SK-N-SH (cell line): ENCODE data around the gene COIL. TPM values are rescaled to one million over a fixed set of nuclear protein-coding genes. Genes with fewer than 3 reads are reported as not detected.

Experiments
- CTCF ChIA-PET: fragments of 300-600, 350-600 bp; formaldehyde crosslinking; extraction: SDS; loops from one replicate; lab custom pipeline; 2021; lab: Yijun Ruan, JAX
- POLR2A ChIA-PET: fragments of 350-600 bp; sonication (Branson Sonifier 250); formaldehyde crosslinking; extraction: SDS; loops from one replicate; lab custom pipeline; 2020; ENCODE audit warnings: antibody characterized with exemption, inconsistent platforms; lab: Yijun Ruan, JAX
- DNase-seq: peaks from one replicate; pipeline ENCODE4 v3.0.0; 2012
- H2AFZ ChIP-seq: fragments of 200-600 bp; sonication (generic); 2 replicates; pipeline ENCODE4 v1.8.1; 2016; ENCODE audit warnings: antibody characterized with exemption, mild to moderate bottlenecking, low read depth
- H3F3A ChIP-seq: fragments of 200-600 bp; sonication (generic); replicated peaks from 2 replicates; pipeline ENCODE3; 2016; ENCODE audit warnings: antibody characterized with exemption, mild to moderate bottlenecking; ENCODE audit not compliant: insufficient read depth
- H3K27ac ChIP-seq, 2 experiments: fragments of 200-500 bp in 1 of 2; fragments of 200-600 bp in 1 of 2; sonication (Bioruptor generic) in 1 of 2; sonication (generic), shearing (Covaris generic) in 1 of 2; 2 replicates each; pipeline versions ENCODE4 v1.5.1 to v1.6.1; 2014 to 2016; ENCODE audit warnings: low read depth in 2 of 2, inconsistent platforms in 1 of 2, low read length in 1 of 2, mild to moderate bottlenecking in 1 of 2, mixed read lengths in 1 of 2
- H3K27me3 ChIP-seq: fragments of 200-600 bp; sonication (generic), shearing (Covaris generic); 2 replicates; pipeline ENCODE4 v1.6.1; 2016; ENCODE audit warnings: mixed run types; ENCODE audit not compliant: insufficient read depth
- H3K36me3 ChIP-seq, 2 experiments: fragments of 200-500 bp in 1 of 2; fragments of 200-600 bp in 1 of 2; sonication (Bioruptor generic) in 1 of 2; sonication (generic) in 1 of 2; replicated peaks in 1 of 2; 2 replicates each; pipeline versions ENCODE3 to v1.5.1; 2014 to 2016; ENCODE audit warnings: low read length in 1 of 2, mild to moderate bottlenecking in 1 of 2; ENCODE audit not compliant: insufficient read depth in 2 of 2, control insufficient read depth in 1 of 2
- H3K4me1 ChIP-seq, 2 experiments: fragments of 200-500 bp in 1 of 2; fragments of 200-600 bp in 1 of 2; sonication (Bioruptor generic) in 1 of 2; sonication (generic), shearing (Covaris generic) in 1 of 2; 2 replicates each; pipeline versions ENCODE4 v1.5.1 to v1.6.1; 2014 to 2016; ENCODE audit warnings: low read depth in 1 of 2, low read length in 1 of 2, mixed run types in 1 of 2; ENCODE audit not compliant: insufficient read depth in 2 of 2, control insufficient read depth in 1 of 2
- H3K4me2 ChIP-seq: fragments of 200-600 bp; sonication (generic), shearing (Covaris generic); 2 replicates; pipeline ENCODE4 v1.6.1; 2017; ENCODE audit warnings: mixed run types
- H3K4me3 ChIP-seq, 2 experiments: fragments of 200-500 bp in 1 of 2; fragments of 200-600 bp in 1 of 2; sonication (Bioruptor generic) in 1 of 2; sonication (generic), shearing (Covaris generic) in 1 of 2; 2 replicates each; pipeline versions ENCODE4 v1.5.1 to v1.8.1; 2014 to 2016; ENCODE audit warnings: low read depth in 2 of 2, inconsistent platforms in 1 of 2, low read length in 1 of 2, mild to moderate bottlenecking in 1 of 2, mixed read lengths in 1 of 2, moderate library complexity in 1 of 2
- H3K79me2 ChIP-seq: fragments of 200-600 bp; sonication (generic); 2 replicates; pipeline ENCODE4 v1.8.1; 2017; ENCODE audit warnings: mild to moderate bottlenecking; ENCODE audit not compliant: insufficient read depth
- H3K9ac ChIP-seq: fragments of 200-600 bp; sonication (generic); 2 replicates; pipeline ENCODE4 v1.6.1; 2017; ENCODE audit warnings: mixed run types
- H3K9me2 ChIP-seq: fragments of 200-600 bp; sonication (generic); 2 replicates; pipeline ENCODE4 v1.6.1; 2017; ENCODE audit warnings: mixed run types
- H3K9me3 ChIP-seq: fragments of 200-600 bp; sonication (generic); 2 replicates; pipeline ENCODE4 v1.6.1; 2017; ENCODE audit warnings: mixed run types, mild to moderate bottlenecking, moderate library complexity
- H4K20me1 ChIP-seq: fragments of 200-600 bp; sonication (generic); 2 replicates; pipeline ENCODE4 v1.6.1; 2017; ENCODE audit warnings: mild to moderate bottlenecking, mixed run types; ENCODE audit not compliant: insufficient read depth
- CTCF ChIP-seq: fragments of 200-600 bp; sonication (generic); IDR thresholded peaks from 2 replicates; pipeline ENCODE4 v1.6.1; 2017; ENCODE audit warnings: antibody characterized with exemption, mild to moderate bottlenecking, moderate library complexity
- ELF1 ChIP-seq: IDR thresholded peaks from 2 replicates; pipeline ENCODE4 v1.4.0; 2012
- EP300 ChIP-seq, 2 experiments: IDR thresholded peaks; 2 replicates each; pipeline versions ENCODE4 v1.4.0 to v1.6.1; 2012; ENCODE audit warnings: borderline replicate concordance in 1 of 2, low read depth in 1 of 2, low read length in 1 of 2
- EZH2phosphoT487 ChIP-seq: fragments of 200-600 bp; sonication (generic); IDR thresholded peaks from 2 replicates; pipeline ENCODE4 v1.6.1; 2017; ENCODE audit warnings: low read depth, mixed run types, mild to moderate bottlenecking, antibody characterized with exemption, moderate library complexity, borderline replicate concordance
- FOXM1 ChIP-seq: IDR thresholded peaks from 2 replicates; pipeline ENCODE4 v1.4.0; 2012; ENCODE audit warnings: low read depth, mild to moderate bottlenecking
- GATA2 ChIP-seq: sonication (generic); formaldehyde crosslinking; IDR thresholded peaks from 2 replicates; pipeline ENCODE4 v1.5.0; 2020; ENCODE audit warnings: mild to moderate bottlenecking, missing genetic modification reagents
- JUND ChIP-seq: IDR thresholded peaks from 2 replicates; pipeline ENCODE4 v1.4.0; 2012
- NFIC ChIP-seq: IDR thresholded peaks from 2 replicates; pipeline ENCODE4 v1.4.0; 2012; ENCODE audit warnings: borderline replicate concordance
- NRF1 ChIP-seq: IDR thresholded peaks from 2 replicates; pipeline ENCODE4 v1.6.1; 2012; ENCODE audit warnings: low read depth, mild to moderate bottlenecking, low read length
- POLR2AphosphoS5 ChIP-seq: IDR thresholded peaks from 2 replicates; pipeline ENCODE4 v1.6.1; 2012; ENCODE audit warnings: low read depth, low read length
- REST ChIP-seq: IDR thresholded peaks from 2 replicates; pipeline ENCODE4 v1.6.1; 2012; ENCODE audit warnings: mild to moderate bottlenecking, low read depth, low read length, moderate library complexity
- RFX5 ChIP-seq: IDR thresholded peaks from 2 replicates; pipeline ENCODE4 v1.6.1; 2012; ENCODE audit warnings: mild to moderate bottlenecking, improper control_type of control experiment, low read length
- RXRA ChIP-seq: IDR thresholded peaks from 2 replicates; pipeline ENCODE4 v1.4.0; 2012; ENCODE audit warnings: low read depth, mild to moderate bottlenecking, borderline replicate concordance
- SIN3A ChIP-seq: IDR thresholded peaks from 2 replicates; pipeline ENCODE4 v1.6.1; 2012; ENCODE audit warnings: low read depth, mild to moderate bottlenecking, low read length, moderate library complexity, borderline replicate concordance
- SMC3 ChIP-seq: IDR thresholded peaks from 2 replicates; pipeline ENCODE4 v1.6.1; 2012; ENCODE audit warnings: low read depth, low read length, improper control_type of control experiment
- TEAD4 ChIP-seq: IDR thresholded peaks from 2 replicates; pipeline ENCODE4 v1.4.0; 2012; ENCODE audit warnings: mild to moderate bottlenecking, borderline replicate concordance; ENCODE audit not compliant: insufficient read depth
- USF2 ChIP-seq: fragments of 150-350 bp; IDR thresholded peaks from 2 replicates; pipeline ENCODE4 v1.6.1; 2017; ENCODE audit warnings: antibody characterized with exemption, low read length, low read depth, borderline replicate concordance
- ZBTB33 ChIP-seq: IDR thresholded peaks from 2 replicates; pipeline ENCODE4 v1.4.0; 2012; ENCODE audit warnings: low read depth, borderline replicate concordance
- WGBS: methylation state at CpG from one replicate; pipeline ENCODE4 v1.1.6; 2017; ENCODE audit warnings: low lambda C conversion rate; 5-methylcytosine and 5-hydroxymethylcytosine counted together
- polyA plus RNA-seq, 3 experiments: library from polyadenylated mRNA; depleted of rRNA; stranded (reverse); fragments of >200 nt; gene quantifications; 2 replicates each; pipeline ENCODE4 v1.2.3, GENCODE V29; 2012

Gene COIL
- polyA plus RNA-seq, 1 of the 3 experiments (the other 2 are of a cell fraction) = 3.9 TPM

- Histone ChIP-seq H3K27me3 (no peaks in the 10 kb centered on the region), H2AFZ (no peak overlapping the region), H3K79me2 (no peaks in the 10 kb centered on the region), H3K9me3 (no peaks in the 10 kb centered on the region), H4K20me1 (no peaks in the 10 kb centered on the region), H3K4me3 (no peak overlapping the region), H3K36me3 (peaks cover 13 to 22% of the 10 kb centered on the region in 2 experiments), H3F3A (no peaks in the 10 kb centered on the region), H3K4me2 (no peak overlapping the region), H3K4me1 (no peaks in the 10 kb centered on the region), H3K9ac (no peak overlapping the region), H3K9me2 (no peaks in the 10 kb centered on the region), H3K27ac (no peak overlapping the region)
- WGBS = 88% methylated on average over 4 of the region's 4 CpGs
- TF ChIP-seq RXRA (no peak), SIN3A (no peak), EP300 (IDR thresholded peaks at IDR 0.05; ENCODE audit: borderline replicate concordance in 1 of 2, low read depth in 1 of 2, low read length in 1 of 2) (no peak), JUND (no peak), ZBTB33 (no peak), SMC3 (no peak), NFIC (no peak), FOXM1 (no peak), RFX5 (no peak), EZH2phosphoT487 (no peak), TEAD4 (no peak), NRF1 (no peak), POLR2AphosphoS5 (no peak), USF2 (no peak), GATA2 (CRISPR knock-in tag) (no peak), CTCF (no peak), ELF1 (no peak), REST (no peak)
- CTCF ChIA-PET = interaction anchor here (1.3 kb wide), 1 partner anchor 173 kb away, joined by 3 read pairs; no protein-coding TSS in a partner anchor
- no peak for DNase-seq
- POLR2A ChIA-PET = no interaction called here
Measured at GRCh38 chr17:56988901-56989572, 28.2 kb upstream of the COIL start.
